Endothelial cell (in vitro differentiated cells): ENCODE data around the gene CERT1. TPM values are rescaled to one million over a fixed set of nuclear protein-coding genes. Genes with fewer than 3 reads are reported as not detected.

Experiments used
- DNase-seq: peaks from one replicate; pipeline ENCODE4 v3.0.0; 2021; ENCODE audit warnings: low spot score
- H3K27ac Mint-ChIP-seq: one replicate; pipeline ENCODE4 v1.8.0; 2021; ENCODE audit warnings: mixed read lengths, inconsistent platforms; ENCODE audit not compliant: unreplicated experiment
- H3K27me3 Mint-ChIP-seq: one replicate; pipeline ENCODE4 v1.8.0; 2021; ENCODE audit warnings: mild to moderate bottlenecking, moderate library complexity, mixed read lengths, inconsistent platforms; ENCODE audit not compliant: unreplicated experiment
- H3K36me3 Mint-ChIP-seq: one replicate; pipeline ENCODE4 v1.8.0; 2021; ENCODE audit warnings: mild to moderate bottlenecking, low read depth, mixed read lengths, inconsistent platforms; ENCODE audit not compliant: unreplicated experiment
- H3K4me1 Mint-ChIP-seq: one replicate; pipeline ENCODE4 v1.8.0; 2021; ENCODE audit warnings: mild to moderate bottlenecking, mixed read lengths, inconsistent platforms; ENCODE audit not compliant: unreplicated experiment
- H3K4me3 Mint-ChIP-seq: one replicate; pipeline ENCODE4 v1.8.0; 2021; ENCODE audit warnings: mild to moderate bottlenecking, mixed read lengths, inconsistent platforms; ENCODE audit not compliant: unreplicated experiment
- H3K9me3 Mint-ChIP-seq: one replicate; pipeline ENCODE4 v1.8.0; 2021; ENCODE audit warnings: mixed read lengths, inconsistent platforms; ENCODE audit not compliant: unreplicated experiment
- total RNA-seq: library from RNA; stranded (reverse); fragmentation: NEBNext Ultra II Directional; extraction: Animal tissue kit (Norgen Biotek cat#: 25700); gene quantifications from one replicate; pipeline ENCODE4 v1.2.1, GENCODE V29; 2021; ENCODE audit not compliant: unreplicated experiment
- TF ChIP-seq, protein P1 (sequence below): fragments of 200-600 bp; sonication (generic); IDR thresholded peaks from one replicate; pipeline ENCODE4 v1.5.0; 2021; ENCODE audit warnings: antibody characterized with exemption; ENCODE audit not compliant: unreplicated experiment

Gene CERT1
- total RNA-seq, 1 donor from 2014 or later: 46.8 TPM

DNA sequence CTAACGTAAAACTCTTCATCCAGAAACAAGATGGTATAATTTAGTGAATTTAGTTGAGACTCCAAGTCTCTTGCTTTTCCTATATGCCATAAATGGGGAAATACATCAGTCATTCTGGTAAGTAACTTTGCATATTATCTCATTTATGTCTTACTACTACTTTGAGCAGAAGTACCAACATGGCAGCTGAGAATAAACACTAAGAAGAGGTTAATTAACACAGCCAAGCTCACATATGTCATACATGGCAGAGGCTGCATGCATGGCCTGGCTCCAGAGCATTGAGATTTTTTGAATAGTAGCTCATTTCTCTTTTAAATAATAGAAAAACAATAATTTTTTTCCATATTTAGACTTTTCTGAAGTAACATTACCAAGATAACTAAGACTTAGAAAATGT, 54.3 kb downstream of the CERT1 start:
- H3K9me3 Mint-ChIP-seq: no peaks in the 10 kb centered on the region
- TF ChIP-seq, protein P1, sequence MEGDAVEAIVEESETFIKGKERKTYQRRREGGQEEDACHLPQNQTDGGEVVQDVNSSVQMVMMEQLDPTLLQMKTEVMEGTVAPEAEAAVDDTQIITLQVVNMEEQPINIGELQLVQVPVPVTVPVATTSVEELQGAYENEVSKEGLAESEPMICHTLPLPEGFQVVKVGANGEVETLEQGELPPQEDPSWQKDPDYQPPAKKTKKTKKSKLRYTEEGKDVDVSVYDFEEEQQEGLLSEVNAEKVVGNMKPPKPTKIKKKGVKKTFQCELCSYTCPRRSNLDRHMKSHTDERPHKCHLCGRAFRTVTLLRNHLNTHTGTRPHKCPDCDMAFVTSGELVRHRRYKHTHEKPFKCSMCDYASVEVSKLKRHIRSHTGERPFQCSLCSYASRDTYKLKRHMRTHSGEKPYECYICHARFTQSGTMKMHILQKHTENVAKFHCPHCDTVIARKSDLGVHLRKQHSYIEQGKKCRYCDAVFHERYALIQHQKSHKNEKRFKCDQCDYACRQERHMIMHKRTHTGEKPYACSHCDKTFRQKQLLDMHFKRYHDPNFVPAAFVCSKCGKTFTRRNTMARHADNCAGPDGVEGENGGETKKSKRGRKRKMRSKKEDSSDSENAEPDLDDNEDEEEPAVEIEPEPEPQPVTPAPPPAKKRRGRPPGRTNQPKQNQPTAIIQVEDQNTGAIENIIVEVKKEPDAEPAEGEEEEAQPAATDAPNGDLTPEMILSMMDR: no peak
- no peak overlapping the region for H3K4me3 Mint-ChIP-seq
- no peaks in the 10 kb centered on the region for H3K27me3 Mint-ChIP-seq
- H3K27ac Mint-ChIP-seq: no peak overlapping the region
- no peak for DNase-seq
- peaks cover 11% of the 10 kb centered on the region for H3K36me3 Mint-ChIP-seq
- peaks cover 24% of the 10 kb centered on the region for H3K4me1 Mint-ChIP-seq

DNA sequence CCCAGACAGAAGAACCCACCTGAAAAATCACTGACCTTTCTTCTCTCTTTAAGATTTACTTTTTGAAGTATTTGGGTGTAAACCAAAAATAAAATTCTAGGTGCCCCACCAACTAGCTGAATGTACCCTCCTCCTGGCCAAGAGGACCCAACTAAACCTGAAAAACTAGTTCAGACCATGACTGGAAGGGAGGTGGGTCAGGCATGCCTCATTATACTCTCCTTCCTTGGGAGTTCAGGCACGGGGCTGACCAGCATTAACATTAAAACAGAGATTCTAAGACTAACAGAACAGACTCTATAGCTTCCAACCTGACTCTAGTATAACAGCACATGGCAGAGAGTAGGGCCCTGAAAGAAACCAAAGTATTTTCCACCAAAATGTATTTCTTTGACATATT, 61.4 kb downstream of the CERT1 start:
- DNase-seq: no peak
- H3K9me3 Mint-ChIP-seq: no peaks in the 10 kb centered on the region
- H3K4me3 Mint-ChIP-seq: no peak overlapping the region
- H3K27ac Mint-ChIP-seq: no peak overlapping the region
- no peaks in the 10 kb centered on the region for H3K27me3 Mint-ChIP-seq
- H3K4me1 Mint-ChIP-seq: peaks cover 17% of the 10 kb centered on the region
- peaks cover 12% of the 10 kb centered on the region for H3K36me3 Mint-ChIP-seq
- TF ChIP-seq, protein P1: no peak

DNA sequence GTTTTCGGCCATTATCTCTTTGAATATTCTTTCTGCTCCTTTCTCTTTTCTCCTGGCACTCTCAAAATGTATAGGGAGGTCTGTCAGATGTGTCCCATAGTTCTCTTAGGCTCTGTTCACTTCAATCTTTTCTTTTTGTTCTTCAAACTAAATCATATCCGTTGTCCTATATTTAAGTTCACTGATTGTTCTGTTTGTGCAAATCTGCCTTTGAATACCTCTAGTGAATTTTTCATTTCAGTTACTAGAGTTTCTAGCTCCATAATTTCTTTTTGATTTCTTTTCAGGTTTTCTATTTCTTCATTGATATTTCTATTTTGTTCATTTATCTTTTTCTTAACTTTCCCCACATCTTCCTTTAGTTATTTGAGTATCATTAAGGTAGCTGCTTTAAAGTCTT, 65.4 kb downstream of the CERT1 start:
- TF ChIP-seq, protein P1: no peak
- H3K27ac Mint-ChIP-seq: peak overlapping the region; percentile 83
- H3K27me3 Mint-ChIP-seq: no peaks in the 10 kb centered on the region
- H3K4me1 Mint-ChIP-seq: peaks cover 17% of the 10 kb centered on the region
- H3K9me3 Mint-ChIP-seq: no peaks in the 10 kb centered on the region
- H3K4me3 Mint-ChIP-seq: no peak overlapping the region
- peaks cover 15% of the 10 kb centered on the region for H3K36me3 Mint-ChIP-seq
- no peak for DNase-seq

DNA sequence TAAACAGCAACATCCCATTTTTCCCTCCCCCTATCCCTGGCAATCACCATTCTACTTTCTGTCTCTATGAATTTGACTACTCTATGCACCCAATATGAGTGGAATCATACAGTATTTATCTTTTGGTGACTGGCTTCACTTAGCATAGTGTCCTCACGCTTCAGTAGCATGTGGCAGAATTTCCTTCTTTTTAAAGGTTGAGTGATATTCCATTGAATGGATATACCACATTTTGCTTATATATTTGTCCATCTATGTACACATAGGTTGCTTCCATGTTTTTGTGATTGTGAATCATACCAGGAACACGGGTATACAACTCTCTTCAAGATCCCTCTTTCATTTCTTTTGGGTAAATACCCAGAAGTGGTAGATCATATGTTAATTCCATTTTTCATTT, 69.9 kb downstream of the CERT1 start:
- H3K4me3 Mint-ChIP-seq: no peak overlapping the region
- H3K27ac Mint-ChIP-seq: no peak overlapping the region
- H3K9me3 Mint-ChIP-seq: no peaks in the 10 kb centered on the region
- TF ChIP-seq, protein P1: no peak
- peaks cover 11% of the 10 kb centered on the region for H3K4me1 Mint-ChIP-seq
- no peak for DNase-seq
- H3K36me3 Mint-ChIP-seq: peaks cover 12% of the 10 kb centered on the region
- no peaks in the 10 kb centered on the region for H3K27me3 Mint-ChIP-seq

DNA sequence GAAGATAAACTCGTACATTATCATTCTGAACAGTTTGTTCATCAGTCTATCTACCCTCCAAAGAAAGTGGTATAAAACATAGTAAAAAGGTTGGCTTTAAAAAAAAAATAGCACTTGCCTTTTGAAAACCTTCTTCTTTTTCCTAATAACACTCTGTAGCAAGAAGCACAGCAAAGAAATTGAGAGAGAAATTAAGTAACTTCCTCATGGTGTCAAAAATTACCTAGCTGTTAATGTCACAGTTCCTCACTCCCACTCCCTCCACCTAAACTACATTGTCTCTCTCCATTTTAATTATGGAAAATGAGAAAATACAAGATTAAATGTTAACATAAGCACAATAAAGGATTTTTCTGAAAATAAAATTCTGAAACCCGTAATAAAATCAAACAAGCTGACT, 72.2 kb downstream of the CERT1 start:
- Mint-ChIP-seq H3K4me1 (peaks cover under 1% of the 10 kb centered on the region), H3K4me3 (no peak overlapping the region), H3K27ac (no peak overlapping the region), H3K36me3 (peaks cover 8% of the 10 kb centered on the region), H3K9me3 (no peaks in the 10 kb centered on the region), H3K27me3 (no peaks in the 10 kb centered on the region)
- DNase-seq: no peak
- TF ChIP-seq, protein P1: no peak
